ENCODE measurements around the gene ADGRL1. TPM values are rescaled to one million over a fixed set of nuclear protein-coding genes. Genes with fewer than 3 reads are reported as not detected.
"Not testable (repeated sequence)": the region's sequence is repeated elsewhere in the genome, so short reads cannot be mapped to it uniquely, and the experiment has no call there.

ADGRL1 gene
- total and polyA plus RNA-seq, 9 of the 15 experiments (the other 6 are each of a cell fraction or from before 2014, with no cell fraction given) = 0.14 to 37.0 (median 8.6) TPM

DNA sequence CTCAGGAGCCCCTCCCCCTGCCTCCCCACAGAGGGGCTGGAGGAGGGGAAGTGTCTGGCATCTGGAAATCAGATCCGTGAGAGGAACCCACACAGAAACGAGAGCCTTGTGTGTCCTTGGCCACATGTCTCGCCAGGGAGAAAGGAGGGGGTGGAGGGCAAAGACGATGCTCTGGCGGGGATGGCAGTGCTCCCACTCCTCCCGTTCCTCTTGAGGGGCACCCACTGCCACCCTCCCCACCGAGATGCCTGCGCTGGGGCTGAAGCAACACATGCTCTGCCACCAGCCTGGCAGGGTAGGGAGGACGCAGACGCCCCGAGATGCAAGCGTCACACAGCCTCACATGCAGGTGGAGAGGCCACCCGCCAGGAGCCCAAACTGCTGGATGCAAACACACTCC, 2.8 kb downstream of the ADGRL1 start:
- 79% methylated on average over 9 of the region's 13 CpGs for WGBS (ENCODE audit: insufficient coverage, low coverage, missing lambda C conversion rate)
- Histone ChIP-seq H3K27me3 (ENCODE audit: control insufficient read depth in 2 of 2, insufficient read depth in 2 of 2, low read length in 2 of 2) (no peaks in the 10 kb centered on the region), H3K9ac (ENCODE audit: insufficient read depth in 1 of 2, low read depth in 2 of 2, low read length in 2 of 2) (peak overlapping the region in 1 of 2 experiments; percentile 52; a peak in 1 of 4 replicates), H2AFZ (ENCODE audit: low read depth, low read length) (no peak overlapping the region), H3K4me2 (ENCODE audit: insufficient read depth, low read length) (no peak overlapping the region), H3K27ac (ENCODE audit: extremely low read depth, low read depth, low read length) (no peak overlapping the region), H3K9me1 (ENCODE audit: control insufficient read depth, insufficient read depth, low read length) (no peaks in the 10 kb centered on the region), H3K36me3 (ENCODE audit: control insufficient read depth, insufficient read depth, low read length) (no peaks in the 10 kb centered on the region), H3K79me2 (ENCODE audit: control insufficient read depth, insufficient read depth, low read length) (peaks cover 23% of the 10 kb centered on the region), H4K20me1 (replicated peaks; ENCODE audit: control insufficient read depth, insufficient read depth, low read length) (peaks cover 4% of the 10 kb centered on the region; the same call in 1 of the 2 replicates), H3K9me3 (replicated peaks; ENCODE audit: control insufficient read depth, insufficient read depth, low read depth, low read length) (no peaks in the 10 kb centered on the region), H3K4me3 (no peak overlapping the region), H3K4me1 (replicated peaks in 1 of 2; ENCODE audit: control insufficient read depth in 2 of 2, insufficient read depth in 2 of 2, low read length in 2 of 2) (peaks cover 0 to 35% of the 10 kb centered on the region in 2 experiments; a peak in 2 of 5 replicates)
- POLR2A ChIA-PET = no interaction called here
- FAIRE-seq (no peak), DNase-seq (ENCODE audit: extremely low read depth in 1 of 4, low spot score in 3 of 4) (no peak), ATAC-seq (no peak)
- no TSS peak for BruUV-seq (replicated peaks)
- TF ChIP-seq ZNF263 (CRISPR knock-in tag; IDR thresholded peaks at IDR 0.05; ENCODE audit: borderline replicate concordance) = peak; percentile 78
- TF ChIP-seq KLF16 (IDR thresholded peaks at IDR 0.05) = no peak
- CTCF ChIA-PET (ENCODE audit: low intra/inter-chr PET ratio) = no interaction called here
- intact Hi-C loops (cut with micrococcal nuclease) (no loop called here), in situ Hi-C loops (cut with MboI) (no loop called here)

GRCh38 chr19:14201481-14201880, 4.5 kb downstream of the ADGRL1 start:
- H3K9me3 ChIP-seq (replicated peaks; ENCODE audit: control insufficient read depth, insufficient read depth, low read depth, low read length); H3K27me3 ChIP-seq (ENCODE audit: control insufficient read depth in 2 of 2, insufficient read depth in 2 of 2, low read length in 2 of 2); H3K36me3 ChIP-seq (ENCODE audit: control insufficient read depth, insufficient read depth, low read length); H3K4me3 ChIP-seq; H3K4me2 ChIP-seq (ENCODE audit: insufficient read depth, low read length); H2AFZ ChIP-seq (ENCODE audit: low read depth, low read length); POLR2A ChIA-PET; H3K9ac ChIP-seq (ENCODE audit: insufficient read depth in 1 of 2, low read depth in 2 of 2, low read length in 2 of 2); H4K20me1 ChIP-seq (replicated peaks; ENCODE audit: control insufficient read depth, insufficient read depth, low read length); ATAC-seq; DNase-seq (ENCODE audit: extremely low read depth in 1 of 4, low spot score in 3 of 4); intact Hi-C loops (cut with micrococcal nuclease); in situ Hi-C loops (cut with MboI); H3K9me1 ChIP-seq (ENCODE audit: control insufficient read depth, insufficient read depth, low read length); H3K27ac ChIP-seq (ENCODE audit: extremely low read depth, low read depth, low read length); BruUV-seq (replicated peaks): not testable (repeated sequence)
- peak; percentile 40 for FAIRE-seq
- peaks cover 23% of the 10 kb centered on the region for H3K79me2 ChIP-seq (ENCODE audit: control insufficient read depth, insufficient read depth, low read length)
- WGBS (ENCODE audit: insufficient coverage, low coverage, missing lambda C conversion rate) = 60% methylated on average over 8 of the region's 8 CpGs
- CTCF ChIA-PET (ENCODE audit: low intra/inter-chr PET ratio) = interaction anchor here (1.1 kb wide), 1 partner anchor 146 kb away, joined by 4 read pairs; no protein-coding TSS in a partner anchor
- H3K4me1 ChIP-seq (replicated peaks in 1 of 2; ENCODE audit: control insufficient read depth in 2 of 2, insufficient read depth in 2 of 2, low read length in 2 of 2) = peaks cover 0 to 28% of the 10 kb centered on the region in 2 experiments; a peak in 2 of 5 replicates
